Measurements from ENCODE around the gene SPOCK1. TPM values are rescaled to one million over a fixed set of nuclear protein-coding genes. Genes with fewer than 3 reads are reported as not detected.

Gene SPOCK1
- total and polyA plus RNA-seq, 2 experiments from 2014 or later, result 8.2 to 10.5 TPM

GRCh38 chr5:137296213-137296781 lies 202.8 kb downstream of the SPOCK1 start:
- Histone ChIP-seq H3K4me1 (ENCODE audit: insufficient read depth) (no peaks in the 10 kb centered on the region), H3K27me3 (ENCODE audit: insufficient read depth) (no peaks in the 10 kb centered on the region), H3K27ac (ENCODE audit: low read depth) (no peak overlapping the region), H3K4me3 (no peak overlapping the region), H3K4me2 (no peak overlapping the region), H3F3A (replicated peaks; ENCODE audit: low read depth) (no peaks in the 10 kb centered on the region), H3K79me2 (replicated peaks; ENCODE audit: insufficient read depth) (no peaks in the 10 kb centered on the region), H3K36me3 (ENCODE audit: insufficient read depth) (no peaks in the 10 kb centered on the region), H2AFZ (0 out of 2 replicates have a peak overlapping the region, but pooled peaks have one; percentile 23), H3K9me2 (ENCODE audit: insufficient read depth) (no peaks in the 10 kb centered on the region), H4K20me1 (replicated peaks; ENCODE audit: insufficient read depth) (no peaks in the 10 kb centered on the region)
- DNase-seq (ENCODE audit: low spot score) (no peak), ATAC-seq (no peak)
- H3K36me3 Mint-ChIP-seq (ENCODE audit: low read depth), result no peaks in the 10 kb centered on the region
- no peak overlapping the region for H3K4me3 Mint-ChIP-seq
- H3K27me3 Mint-ChIP-seq (ENCODE audit: insufficient read depth, low read depth, poor library complexity), result peaks cover 2% of the 10 kb centered on the region
- TF ChIP-seq CREB1 (CRISPR knock-in tag; IDR thresholded peaks at IDR 0.05; ENCODE audit: low read depth), result no peak
- TF ChIP-seq CTCF (conservative IDR thresholded peaks at IDR 0.05; ENCODE audit: low read depth in 2 of 2), result no peak
- TF ChIP-seq EZH2phosphoT487 (IDR thresholded peaks at IDR 0.05; ENCODE audit: unreplicated experiment), result no peak
- TF ChIP-seq EZH2 (IDR thresholded peaks at IDR 0.05; ENCODE audit: low read depth, unreplicated experiment), result no peak
- no peak for TF ChIP-seq ZNF331 (CRISPR knock-in tag; IDR thresholded peaks at IDR 0.05; ENCODE audit: low read depth)
- TF ChIP-seq REST (IDR thresholded peaks at IDR 0.05; ENCODE audit: unreplicated experiment), result no peak
- no peak for TF ChIP-seq STAT1 (IDR thresholded peaks at IDR 0.05; ENCODE audit: unreplicated experiment)
- TF ChIP-seq NANOG (IDR thresholded peaks at IDR 0.05; ENCODE audit: borderline replicate concordance), result no peak
- TF ChIP-seq POLR2AphosphoS5 (IDR thresholded peaks at IDR 0.05; ENCODE audit: low read depth), result no peak
- TF ChIP-seq ETS1 (IDR thresholded peaks at IDR 0.05), result no peak
- TF ChIP-seq ZNF114 (CRISPR knock-in tag; IDR thresholded peaks at IDR 0.05), result no peak
- no peak for TF ChIP-seq JUNB (IDR thresholded peaks at IDR 0.05; ENCODE audit: unreplicated experiment)
- no peak for TF ChIP-seq ZNF462 (CRISPR knock-in tag; IDR thresholded peaks at IDR 0.05)
- no peaks in the 10 kb centered on the region for H3K9me3 Mint-ChIP-seq
- H3K27ac Mint-ChIP-seq, result no peak overlapping the region
- H3K4me1 Mint-ChIP-seq, result no peaks in the 10 kb centered on the region

All from GM23338 (cell line).